Type B pancreatic cell (in vitro differentiated cells): ENCODE measurements around the gene NSD1. TPM values are rescaled to one million over a fixed set of nuclear protein-coding genes. Genes with fewer than 3 reads are reported as not detected.
A peak's percentile ranks its signal among the peaks of the same experiment; 100 is the strongest.

Experiments
- DNase-seq: peaks from one replicate; pipeline ENCODE4 v3.0.0; 2021; ENCODE audit warnings: mixed read lengths; ENCODE audit not compliant: unreplicated experiment; ENCODE audit errors: extremely low spot score
- H3K27ac Mint-ChIP-seq: 2 replicates; pipeline ENCODE4 v1.8.0; 2021; ENCODE audit warnings: mild to moderate bottlenecking, mixed read lengths
- H3K27me3 Mint-ChIP-seq: 2 replicates; pipeline ENCODE4 v1.8.0; 2021; ENCODE audit warnings: mixed read lengths
- H3K36me3 Mint-ChIP-seq: 2 replicates; pipeline ENCODE4 v1.8.0; 2021; ENCODE audit warnings: mixed read lengths
- H3K4me1 Mint-ChIP-seq: one replicate; pipeline ENCODE4 v1.8.0; 2021; ENCODE audit warnings: mixed read lengths; ENCODE audit not compliant: unreplicated experiment
- H3K4me3 Mint-ChIP-seq: 2 replicates; pipeline ENCODE4 v1.8.0; 2021; ENCODE audit warnings: mild to moderate bottlenecking, mixed read lengths
- H3K9me3 Mint-ChIP-seq: 2 replicates; pipeline ENCODE4 v1.8.0; 2021; ENCODE audit warnings: mixed read lengths
- total RNA-seq: library from RNA; stranded (reverse); gene quantifications from 2 replicates; pipeline ENCODE4 v1.2.1, GENCODE V29; 2021; ENCODE audit warnings: low replicate concordance
- TF ChIP-seq, protein P1 (sequence below): fragments of 200-600 bp; sonication (generic); conservative IDR thresholded peaks from 2 replicates; pipeline ENCODE4 v1.5.0; 2021; ENCODE audit warnings: antibody characterized with exemption, mild to moderate bottlenecking

Gene NSD1
- total RNA-seq, 1 donor from 2014 or later, result 115 TPM

DNA sequence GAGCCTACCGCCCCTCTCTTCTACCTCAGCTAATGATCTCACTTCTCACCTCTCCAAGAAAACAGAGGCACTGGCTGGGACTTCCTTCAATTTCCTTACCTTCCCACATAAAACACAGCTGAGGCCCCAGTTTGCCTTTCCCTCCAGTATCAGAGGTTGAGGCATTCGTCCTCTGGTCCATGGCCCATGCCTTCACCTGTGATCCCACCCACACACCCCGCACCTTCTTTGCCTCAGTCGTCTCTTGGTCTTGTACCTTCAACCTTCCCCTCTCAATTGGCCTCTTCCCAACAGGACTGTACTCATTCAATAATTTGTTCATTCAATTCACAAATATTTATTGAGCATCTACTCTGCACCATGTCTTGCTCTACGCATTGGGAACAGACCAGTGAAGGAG is 11.0 kb upstream of the NSD1 start:
- Mint-ChIP-seq H3K4me1 (no peaks in the 10 kb centered on the region), H3K27ac (peak overlapping the region; percentile 0), H3K9me3 (no peaks in the 10 kb centered on the region), H3K36me3 (no peaks in the 10 kb centered on the region), H3K27me3 (no peaks in the 10 kb centered on the region), H3K4me3 (no peak overlapping the region)
- TF ChIP-seq, protein P1, sequence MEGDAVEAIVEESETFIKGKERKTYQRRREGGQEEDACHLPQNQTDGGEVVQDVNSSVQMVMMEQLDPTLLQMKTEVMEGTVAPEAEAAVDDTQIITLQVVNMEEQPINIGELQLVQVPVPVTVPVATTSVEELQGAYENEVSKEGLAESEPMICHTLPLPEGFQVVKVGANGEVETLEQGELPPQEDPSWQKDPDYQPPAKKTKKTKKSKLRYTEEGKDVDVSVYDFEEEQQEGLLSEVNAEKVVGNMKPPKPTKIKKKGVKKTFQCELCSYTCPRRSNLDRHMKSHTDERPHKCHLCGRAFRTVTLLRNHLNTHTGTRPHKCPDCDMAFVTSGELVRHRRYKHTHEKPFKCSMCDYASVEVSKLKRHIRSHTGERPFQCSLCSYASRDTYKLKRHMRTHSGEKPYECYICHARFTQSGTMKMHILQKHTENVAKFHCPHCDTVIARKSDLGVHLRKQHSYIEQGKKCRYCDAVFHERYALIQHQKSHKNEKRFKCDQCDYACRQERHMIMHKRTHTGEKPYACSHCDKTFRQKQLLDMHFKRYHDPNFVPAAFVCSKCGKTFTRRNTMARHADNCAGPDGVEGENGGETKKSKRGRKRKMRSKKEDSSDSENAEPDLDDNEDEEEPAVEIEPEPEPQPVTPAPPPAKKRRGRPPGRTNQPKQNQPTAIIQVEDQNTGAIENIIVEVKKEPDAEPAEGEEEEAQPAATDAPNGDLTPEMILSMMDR, result no peak
- no peak for DNase-seq

DNA sequence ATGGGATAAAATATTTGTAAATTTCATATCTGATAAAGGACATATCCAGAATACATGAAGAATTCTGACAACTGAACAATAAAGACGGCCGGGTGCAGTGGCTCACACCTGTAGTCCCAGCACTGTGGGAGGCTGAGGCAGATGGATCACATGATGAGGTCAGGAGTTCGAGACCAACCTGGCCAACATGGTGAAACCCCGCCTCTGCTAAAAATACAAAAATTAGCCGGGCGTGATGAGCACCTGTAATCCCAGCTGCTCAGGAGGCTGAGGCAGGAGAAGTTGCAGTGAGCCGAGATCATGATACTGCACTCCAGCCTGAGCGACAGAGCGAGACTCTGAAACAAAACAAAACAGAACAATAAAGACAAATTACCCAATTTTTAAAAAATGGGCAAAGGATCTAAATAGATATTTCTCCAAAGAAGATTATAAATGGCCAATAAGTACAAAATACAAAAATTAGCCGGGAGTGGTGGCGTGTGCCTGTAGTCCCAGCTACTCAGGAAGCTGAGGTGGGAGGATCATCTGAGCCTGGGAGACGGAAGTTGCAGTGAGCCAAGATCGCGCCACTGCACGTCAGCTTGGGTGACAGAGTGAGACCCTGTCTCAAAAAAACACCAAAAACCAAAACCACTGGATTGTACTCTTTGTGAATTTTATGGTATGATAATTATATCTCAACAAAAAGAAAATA is 9.6 kb upstream of the NSD1 start:
- no peak for DNase-seq
- Mint-ChIP-seq H3K4me1 (no peaks in the 10 kb centered on the region), H3K36me3 (no peaks in the 10 kb centered on the region), H3K4me3 (no peak overlapping the region), H3K27me3 (no peaks in the 10 kb centered on the region), H3K27ac (peak overlapping the region; percentile 9), H3K9me3 (no peaks in the 10 kb centered on the region)
- TF ChIP-seq, protein P1, result no peak

DNA sequence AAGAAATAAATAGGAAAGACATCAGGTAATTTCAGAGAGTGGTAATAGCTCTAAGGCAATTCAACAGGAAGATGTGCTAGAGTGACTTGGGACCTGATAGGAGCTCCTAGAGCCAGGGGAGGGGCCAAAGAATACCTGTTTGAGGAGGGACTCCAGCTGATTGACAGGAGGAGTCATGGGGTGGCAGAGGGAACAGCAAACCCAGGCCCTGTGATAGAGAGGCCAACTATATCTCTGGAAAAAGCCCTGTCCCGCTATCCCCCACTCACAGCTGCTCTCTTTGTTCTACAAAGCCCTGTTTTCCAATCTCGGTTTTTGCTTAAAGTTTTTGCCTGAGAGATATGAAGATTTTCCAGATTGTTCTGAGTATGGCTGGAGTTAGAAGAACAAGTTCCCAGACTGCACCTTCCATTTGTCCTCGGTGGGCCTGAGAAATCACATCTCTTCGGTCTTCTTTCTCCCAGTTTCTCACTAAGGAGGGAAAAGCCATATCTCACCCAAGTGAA is 9.0 kb upstream of the NSD1 start:
- Mint-ChIP-seq H3K36me3 (no peaks in the 10 kb centered on the region), H3K27me3 (no peaks in the 10 kb centered on the region), H3K4me3 (no peak overlapping the region), H3K4me1 (no peaks in the 10 kb centered on the region), H3K27ac (peak overlapping the region; percentile 9), H3K9me3 (no peaks in the 10 kb centered on the region)
- no peak for DNase-seq
- TF ChIP-seq, protein P1, result no peak

DNA sequence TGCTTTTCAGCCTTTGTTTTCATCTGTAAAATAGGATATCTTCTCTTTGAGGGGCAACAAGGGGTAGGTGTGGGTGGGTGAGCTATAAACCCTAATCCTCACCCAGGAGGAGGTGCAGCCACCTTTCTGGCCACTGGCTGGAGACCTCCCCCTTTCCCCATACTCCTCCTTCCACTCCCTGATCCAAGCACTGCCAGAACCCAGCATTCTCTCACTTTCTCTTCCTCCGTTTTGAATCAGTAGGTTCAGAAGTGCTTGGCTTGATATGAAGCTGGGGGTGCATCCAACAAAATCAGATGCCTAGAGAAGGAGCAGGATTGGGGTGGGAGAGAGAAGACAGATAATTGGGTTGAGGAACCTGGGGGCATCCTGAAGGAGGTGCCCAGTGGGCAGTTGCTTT is 6.8 kb upstream of the NSD1 start:
- H3K4me1 Mint-ChIP-seq, result peaks cover 5% of the 10 kb centered on the region
- H3K27ac Mint-ChIP-seq, result no peak overlapping the region
- no peaks in the 10 kb centered on the region for H3K36me3 Mint-ChIP-seq
- no peak for DNase-seq
- TF ChIP-seq, protein P1, result no peak
- H3K27me3 Mint-ChIP-seq, result no peaks in the 10 kb centered on the region
- H3K9me3 Mint-ChIP-seq, result no peaks in the 10 kb centered on the region
- no peak overlapping the region for H3K4me3 Mint-ChIP-seq

DNA sequence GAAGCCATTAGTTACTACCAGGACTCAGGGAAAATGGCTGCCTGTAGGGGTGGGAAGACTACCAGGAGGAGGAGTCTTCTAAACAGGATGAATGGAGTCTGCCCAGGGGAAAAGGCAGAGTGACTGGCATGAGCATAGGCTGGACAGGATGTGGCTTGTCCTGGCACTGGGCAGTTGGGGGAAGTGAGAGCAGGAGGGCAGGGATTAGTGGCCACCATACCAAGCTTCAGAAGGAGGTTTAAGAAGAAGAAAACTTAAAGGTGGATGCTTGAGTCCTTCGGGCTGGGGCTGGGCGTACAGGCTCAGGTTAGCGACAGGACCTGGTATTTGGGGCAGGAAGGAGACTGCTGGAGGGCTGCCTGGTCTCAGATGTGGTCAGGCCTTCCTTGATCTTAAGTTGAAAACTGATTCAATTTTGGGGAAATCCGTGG is 5.0 kb upstream of the NSD1 start:
- H3K27me3 Mint-ChIP-seq, result no peaks in the 10 kb centered on the region
- TF ChIP-seq, protein P1, result no peak
- H3K36me3 Mint-ChIP-seq, result no peaks in the 10 kb centered on the region
- no peak overlapping the region for H3K4me3 Mint-ChIP-seq
- H3K9me3 Mint-ChIP-seq, result no peaks in the 10 kb centered on the region
- no peak for DNase-seq
- peaks cover 5% of the 10 kb centered on the region for H3K4me1 Mint-ChIP-seq
- no peak overlapping the region for H3K27ac Mint-ChIP-seq
